ENCODE data around the gene MCOLN1. TPM values are rescaled to one million over a fixed set of nuclear protein-coding genes. Genes with fewer than 3 reads are reported as not detected.
A peak's percentile ranks its signal among the peaks of the same experiment; 100 is the strongest.

The MCOLN1 gene
- total RNA-seq, 1 donor from 2014 or later: 30.0 TPM

GRCh38 chr19:7542556-7543348, 20.3 kb downstream of the MCOLN1 start:
- no peak for DNase-seq (ENCODE audit: low spot score)

GRCh38 chr19:7544626-7545025, 22.2 kb downstream of the MCOLN1 start:
- no peak for DNase-seq (ENCODE audit: low spot score)

- DNase-seq (ENCODE audit: low spot score): no peak
Observed at GRCh38 chr19:7545300-7545699, 22.9 kb downstream of the MCOLN1 start.

- no peak for DNase-seq (ENCODE audit: low spot score)
Observed at GRCh38 chr19:7545904-7546303, 23.5 kb downstream of the MCOLN1 start.

- DNase-seq (ENCODE audit: low spot score): no peak
Observed at GRCh38 chr19:7547159-7547558, 24.7 kb downstream of the MCOLN1 start.

- no peak for DNase-seq (ENCODE audit: low spot score)
Observed at GRCh38 chr19:7549429-7550148, 27.2 kb downstream of the MCOLN1 start.

- DNase-seq (ENCODE audit: low spot score): no peak
Observed at GRCh38 chr19:7550169-7550770, 27.8 kb downstream of the MCOLN1 start.

- peak; percentile 77 for DNase-seq (ENCODE audit: low spot score)
Observed at GRCh38 chr19:7550987-7551761, 28.8 kb downstream of the MCOLN1 start.

GRCh38 chr19:7552781-7553180, 30.4 kb downstream of the MCOLN1 start:
- no peak for DNase-seq (ENCODE audit: low spot score)

GRCh38 chr19:7554565-7554964, 32.1 kb downstream of the MCOLN1 start:
- DNase-seq (ENCODE audit: low spot score): no peak

GRCh38 chr19:7554990-7555864, 32.8 kb downstream of the MCOLN1 start:
- no peak for DNase-seq (ENCODE audit: low spot score)

GRCh38 chr19:7556696-7557315, 34.4 kb downstream of the MCOLN1 start:
- no peak for DNase-seq (ENCODE audit: low spot score)

- DNase-seq (ENCODE audit: low spot score): no peak
Observed at GRCh38 chr19:7558667-7559066, 36.2 kb downstream of the MCOLN1 start.

- DNase-seq (ENCODE audit: low spot score): no peak
Observed at GRCh38 chr19:7559102-7559501, 36.7 kb downstream of the MCOLN1 start.

- no peak for DNase-seq (ENCODE audit: low spot score)
Observed at GRCh38 chr19:7560255-7560654, 37.8 kb downstream of the MCOLN1 start.

- no peak for DNase-seq (ENCODE audit: low spot score)
Observed at GRCh38 chr19:7561325-7561724, 38.9 kb downstream of the MCOLN1 start.

GRCh38 chr19:7562646-7563393, 40.4 kb downstream of the MCOLN1 start:
- DNase-seq (ENCODE audit: low spot score): no peak

GRCh38 chr19:7564866-7565265, 42.4 kb downstream of the MCOLN1 start:
- DNase-seq (ENCODE audit: low spot score): no peak

GRCh38 chr19:7565332-7565731, 42.9 kb downstream of the MCOLN1 start:
- DNase-seq (ENCODE audit: low spot score): no peak

- no peak for DNase-seq (ENCODE audit: low spot score)
Observed at GRCh38 chr19:7570761-7571160, 48.3 kb downstream of the MCOLN1 start.

Data from mucosa of gallbladder (tissue), 1 donor.